NCI-H128 (cell line): ENCODE results near the gene KDM4F.

Source experiments
- DNase-seq: peaks from one replicate; lab custom pipeline; 2025; ENCODE audit not compliant: unreplicated experiment; lab: John Stamatoyannopoulos, UW

Gene KDM4F

DNA sequence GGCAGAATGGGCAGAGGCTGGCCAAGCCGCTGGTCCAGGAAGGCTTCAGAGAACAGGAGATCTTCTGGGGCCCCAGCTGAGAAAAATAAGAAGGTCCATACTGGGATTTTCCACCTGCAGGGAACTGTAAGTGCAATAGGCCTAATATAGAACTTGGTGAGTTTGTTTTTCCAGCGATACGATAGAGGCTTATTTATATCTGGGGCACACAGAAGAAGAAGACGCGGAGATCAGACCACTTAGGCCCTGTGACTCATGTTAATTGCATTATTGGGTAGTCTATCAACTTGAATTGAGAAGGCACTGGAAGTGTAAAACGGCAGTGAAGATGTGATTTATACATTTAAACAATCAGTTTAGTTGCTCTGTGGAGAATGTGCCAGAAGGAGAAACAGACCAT lies 9.8 kb downstream of the KDM4F start:
- DNase-seq: no peak

DNA sequence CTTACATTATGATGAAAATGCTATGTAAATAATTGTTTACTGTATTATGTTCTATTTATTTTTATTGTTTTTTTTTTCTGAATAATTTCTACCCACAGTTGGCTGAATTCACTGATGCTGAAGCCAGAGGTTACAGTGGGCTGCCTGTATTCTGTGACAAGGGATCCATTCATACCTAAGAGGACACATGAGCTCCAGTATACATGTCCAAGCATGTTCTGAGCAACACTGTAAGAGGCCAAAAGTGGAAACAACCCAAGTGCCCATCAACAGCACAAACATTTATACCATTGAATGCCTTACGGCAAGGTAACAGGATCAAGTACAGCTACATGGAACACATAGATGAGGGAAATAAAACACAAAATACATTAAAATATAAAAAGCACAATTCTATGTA lies 16.1 kb downstream of the KDM4F start:
- peak; percentile 12 for DNase-seq

DNA sequence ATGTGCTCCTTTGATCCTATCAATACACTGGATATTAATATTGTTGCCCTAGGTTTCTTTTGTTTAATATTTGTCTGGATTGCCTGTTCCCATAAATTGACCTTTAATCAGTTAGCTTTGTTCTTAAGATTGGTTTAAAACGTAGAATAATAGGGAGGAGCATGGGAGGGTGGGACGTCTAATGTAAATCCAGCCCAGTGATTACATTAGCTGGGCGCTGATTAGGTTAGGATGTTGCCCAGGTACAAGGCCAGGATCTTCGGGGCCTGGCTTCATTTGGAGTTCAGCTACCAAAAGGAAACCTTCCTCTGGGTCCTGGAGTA lies 17.5 kb downstream of the KDM4F start, which contains the start of gene SRSF8:
TSS of gene SRSF8 (plus strand) at position 204 of the 323 bp plus-strand sequence. CDS start 308 bp downstream, outside the sequence.
- no peak for DNase-seq

DNA sequence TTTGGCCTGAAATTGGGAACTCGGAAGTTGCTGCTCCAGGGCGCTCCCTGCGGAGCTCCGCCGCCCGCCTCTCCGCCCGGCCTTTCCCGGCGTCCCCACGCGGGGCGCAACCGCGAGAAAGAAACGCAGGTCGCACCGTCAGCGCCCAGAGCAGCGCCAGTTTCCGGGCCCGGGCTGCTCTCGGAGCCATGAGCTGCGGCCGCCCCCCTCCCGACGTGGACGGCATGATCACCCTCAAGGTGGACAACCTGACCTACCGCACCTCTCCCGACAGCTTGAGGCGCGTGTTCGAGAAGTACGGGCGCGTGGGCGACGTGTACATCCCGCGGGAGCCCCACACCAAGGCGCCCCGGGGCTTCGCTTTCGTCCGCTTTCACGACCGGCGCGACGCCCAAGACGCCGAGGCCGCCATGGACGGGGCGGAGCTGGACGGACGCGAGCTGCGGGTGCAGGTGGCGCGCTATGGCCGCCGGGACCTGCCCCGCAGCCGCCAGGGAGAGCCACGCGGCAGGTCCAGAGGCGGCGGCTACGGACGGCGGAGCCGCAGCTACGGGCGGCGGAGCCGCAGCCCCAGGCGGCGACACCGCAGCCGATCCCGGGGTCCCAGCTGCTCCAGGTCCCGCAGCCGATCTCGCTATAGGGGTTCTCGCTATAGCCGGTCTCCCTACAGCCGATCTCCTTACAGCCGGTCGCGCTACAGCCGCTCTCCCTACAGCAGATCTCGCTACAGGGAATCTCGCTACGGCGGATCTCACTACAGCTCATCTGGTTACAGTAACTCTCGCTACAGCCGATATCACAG lies 18.0 kb downstream of the KDM4F start:
- peak; percentile 61 for DNase-seq

DNA sequence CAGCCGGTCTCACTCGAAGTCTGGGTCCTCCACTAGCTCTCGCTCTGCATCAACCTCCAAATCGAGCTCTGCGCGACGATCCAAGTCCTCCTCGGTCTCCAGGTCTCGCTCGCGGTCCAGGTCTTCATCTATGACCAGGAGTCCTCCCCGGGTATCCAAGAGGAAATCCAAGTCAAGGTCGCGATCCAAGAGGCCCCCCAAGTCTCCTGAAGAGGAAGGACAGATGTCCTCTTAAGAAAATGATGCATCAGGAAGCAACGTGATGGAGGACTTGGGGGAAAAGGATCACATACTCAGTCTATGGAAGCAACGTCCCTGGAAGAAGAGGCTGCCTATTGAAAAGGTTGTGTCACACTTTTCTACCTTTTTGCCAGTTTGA lies 18.6 kb downstream of the KDM4F start:
- DNase-seq: peak; percentile 58

DNA sequence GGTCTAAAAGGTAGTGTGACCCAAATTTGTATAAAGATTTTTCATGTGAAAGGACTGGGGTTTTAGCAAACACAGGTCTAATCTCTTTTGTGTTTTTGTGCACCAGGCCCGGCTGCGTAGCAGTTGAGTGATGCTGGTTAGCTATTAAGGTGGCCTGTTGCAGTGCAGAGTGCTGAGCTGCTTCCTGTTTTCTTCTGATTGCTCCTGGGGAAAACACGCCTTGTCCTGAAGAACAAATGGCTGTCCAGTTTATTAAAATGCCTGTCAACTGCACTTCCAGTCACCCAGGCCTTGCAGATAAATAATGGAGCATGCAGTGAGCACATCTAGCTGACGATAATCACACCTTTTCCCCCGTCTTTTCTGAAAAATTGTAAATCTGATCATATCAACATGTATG lies 19.3 kb downstream of the KDM4F start:
- peak; percentile 55 for DNase-seq

DNA sequence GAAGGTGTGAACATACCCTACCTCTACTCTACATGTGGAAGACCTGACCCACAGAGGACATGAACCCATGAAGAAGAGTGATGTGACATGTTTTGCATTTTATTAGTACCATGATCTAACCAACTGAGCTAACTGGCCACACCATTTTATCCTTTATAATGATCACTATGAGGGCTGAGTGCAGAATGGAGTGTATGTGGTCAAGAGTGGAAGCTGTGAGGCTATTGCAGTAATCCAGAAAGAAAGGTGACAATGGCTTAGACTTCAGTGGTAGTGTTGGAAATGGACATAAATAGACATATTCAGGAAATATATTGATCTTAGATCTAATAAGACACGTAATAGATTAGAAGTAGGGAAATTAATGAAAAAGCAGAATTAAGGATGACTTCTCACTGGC lies 21.2 kb downstream of the KDM4F start:
- no peak for DNase-seq

DNA sequence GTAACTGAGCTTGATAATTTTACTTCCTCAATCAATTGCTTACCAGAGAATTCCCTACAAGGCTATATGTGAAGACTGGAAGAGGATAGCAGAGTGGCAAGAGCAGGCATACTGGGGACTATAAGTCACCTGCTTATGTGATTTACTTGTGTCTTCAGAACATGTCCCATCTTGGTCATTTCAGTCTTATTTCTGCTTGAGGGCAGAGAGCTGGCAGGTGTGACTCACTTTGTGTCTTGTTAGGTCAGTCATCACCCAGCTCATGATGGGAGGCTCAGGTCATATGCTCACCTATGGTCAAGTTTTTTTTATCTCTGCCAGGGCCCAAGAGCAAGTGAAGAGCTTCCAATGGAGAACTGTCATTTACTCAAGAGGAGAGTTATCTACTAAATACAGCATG lies 23.7 kb downstream of the KDM4F start:
- DNase-seq: no peak

DNA sequence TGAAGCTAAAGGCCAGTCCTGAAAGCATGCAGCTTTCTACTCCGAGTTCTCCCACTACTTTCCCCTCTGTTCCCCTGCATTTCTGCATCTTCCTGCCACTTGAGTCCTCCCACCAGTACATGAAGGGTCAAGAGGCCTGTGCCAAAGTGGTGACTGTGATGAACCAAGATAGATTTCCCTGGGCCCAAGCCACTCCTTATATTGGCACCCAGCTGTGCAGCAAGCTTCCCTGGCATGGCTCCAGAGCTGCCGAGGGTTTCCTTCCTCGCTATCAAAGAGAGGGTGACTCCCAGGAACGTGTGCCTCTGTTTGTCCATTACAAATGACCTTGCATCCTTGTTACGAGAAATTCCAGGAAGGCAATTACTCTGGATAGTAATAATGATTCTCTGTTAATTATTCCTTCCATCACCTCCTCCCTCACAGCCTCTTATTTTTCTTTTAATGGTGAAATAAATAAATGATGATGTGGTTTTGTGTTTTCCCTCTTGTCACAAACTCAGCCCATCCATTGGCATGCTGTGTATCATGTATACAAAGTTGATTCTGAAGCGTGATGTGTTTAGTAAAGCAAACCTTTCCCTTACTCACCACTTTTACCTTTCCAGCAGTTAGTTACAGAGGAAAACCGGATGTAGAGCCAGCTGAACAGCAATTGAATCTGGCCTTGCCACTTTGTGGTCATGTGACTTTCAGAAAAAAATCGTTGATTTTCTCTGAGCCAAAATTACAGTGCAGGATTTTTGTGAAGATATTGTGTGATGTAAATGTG lies 25.8 kb downstream of the KDM4F start:
- DNase-seq: no peak

DNA sequence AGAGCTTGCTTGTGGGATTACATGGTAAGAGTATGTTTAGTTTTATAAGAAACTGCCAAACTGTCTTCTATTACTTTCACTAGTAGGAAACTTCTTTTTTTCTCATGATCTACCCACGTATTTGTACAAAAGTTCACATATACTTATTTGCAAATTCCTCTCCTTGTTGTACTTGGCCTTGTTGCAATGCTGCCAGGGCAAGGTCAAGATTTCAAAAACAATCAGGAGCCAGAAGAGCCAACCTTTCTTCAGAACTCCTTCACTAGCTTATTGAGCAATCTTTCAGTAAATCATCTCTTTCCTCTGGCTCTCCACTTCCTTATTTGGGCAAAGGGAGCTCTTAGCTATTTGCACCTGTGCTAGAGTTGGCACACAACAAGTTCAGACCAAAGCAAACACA lies 27.2 kb downstream of the KDM4F start:
- DNase-seq: no peak

DNA sequence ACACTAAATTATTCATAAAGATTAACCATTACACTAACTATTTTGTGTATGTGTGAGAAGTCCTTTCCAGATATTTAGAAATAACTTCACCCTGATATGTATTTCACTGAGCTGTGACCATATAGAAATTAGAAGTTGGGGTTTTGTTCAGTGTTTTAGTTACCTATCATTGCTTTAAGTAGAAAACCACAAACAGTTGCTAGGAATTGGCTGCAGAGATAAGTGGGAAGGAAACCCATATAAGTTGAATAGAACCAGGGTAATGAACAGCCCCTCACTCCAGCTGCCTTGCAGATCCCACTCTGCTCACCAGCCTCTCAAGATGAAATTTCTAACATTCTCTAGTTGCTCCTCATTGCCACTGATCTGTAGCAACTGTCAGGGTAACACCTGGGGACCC lies 27.8 kb downstream of the KDM4F start:
- no peak for DNase-seq

DNA sequence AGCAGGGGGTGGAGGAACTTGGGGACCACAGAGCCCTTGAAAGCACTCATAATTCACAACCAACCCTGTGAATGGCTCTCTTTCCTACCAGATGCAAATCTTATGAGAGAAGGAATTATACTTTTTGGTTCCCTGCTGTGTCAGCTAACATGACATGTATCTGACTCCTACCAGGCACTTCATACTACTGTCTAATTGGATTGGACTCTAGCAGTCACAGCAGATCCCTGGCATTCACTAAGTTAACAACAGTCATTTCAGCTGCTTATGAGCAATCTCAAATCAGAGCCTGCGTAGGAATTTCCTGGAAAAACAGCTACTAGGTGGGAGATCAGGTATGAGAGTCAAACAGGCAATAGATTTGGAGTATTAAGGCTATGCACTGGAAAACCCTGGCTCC lies 29.3 kb downstream of the KDM4F start:
- no peak for DNase-seq

DNA sequence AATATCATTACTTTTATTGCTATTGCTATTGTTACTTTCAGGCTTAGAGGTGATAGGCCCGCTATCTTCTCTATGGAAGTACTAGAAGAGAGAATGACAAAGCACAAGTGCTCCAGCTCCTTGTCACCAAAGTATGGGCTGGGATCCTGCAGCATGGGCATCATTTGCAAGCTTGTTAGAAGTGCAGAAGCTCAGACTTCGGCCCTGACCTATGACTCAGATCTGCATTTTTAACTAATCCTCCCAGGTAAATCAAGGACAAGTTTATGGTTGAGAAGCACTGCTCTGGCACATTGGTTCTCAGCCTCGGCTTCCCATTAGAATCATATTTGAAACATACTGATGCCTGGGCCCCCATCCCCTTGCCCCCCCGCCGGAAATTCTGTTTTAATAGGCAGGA lies 31.8 kb downstream of the KDM4F start:
- DNase-seq: no peak

DNA sequence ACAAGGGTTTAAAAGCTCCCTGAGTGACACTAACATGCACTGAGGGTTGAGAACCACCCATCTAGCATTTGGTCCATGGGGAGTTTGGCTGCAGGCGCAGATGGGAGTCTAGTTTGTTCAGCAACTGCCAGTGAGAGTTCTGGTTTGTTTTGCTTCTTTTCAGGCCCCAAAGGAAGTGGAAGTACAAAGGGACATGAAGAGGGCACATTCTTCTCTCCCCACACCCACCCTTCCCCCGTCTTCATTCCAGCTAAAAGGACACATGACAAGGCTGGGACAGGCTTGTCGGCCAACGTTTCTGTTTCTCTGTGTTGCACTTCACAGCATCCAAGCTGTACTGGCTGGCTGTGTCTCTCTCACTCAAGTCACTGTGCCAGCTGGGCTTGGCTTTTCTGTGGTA lies 32.2 kb downstream of the KDM4F start:
- DNase-seq: no peak

DNA sequence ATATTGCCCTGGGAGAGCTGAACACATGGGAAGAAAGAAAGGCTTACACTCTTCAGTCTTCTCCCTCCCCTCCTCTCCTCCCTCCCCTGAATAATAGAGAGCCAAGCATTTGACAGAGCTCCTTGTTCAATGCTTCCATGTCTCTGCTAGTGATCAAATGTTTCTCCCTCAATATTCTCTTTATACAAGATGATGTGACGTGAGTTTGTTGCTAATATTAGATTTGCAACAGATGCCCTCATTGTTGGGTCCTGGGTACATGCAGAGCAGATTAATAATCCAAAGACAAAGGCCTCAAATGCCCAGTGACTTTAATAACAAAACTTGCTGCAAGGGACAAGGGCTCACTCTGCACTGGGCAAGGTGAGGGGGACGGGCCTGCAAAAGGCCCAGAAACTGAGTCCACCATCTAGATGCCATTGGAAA lies 33.4 kb downstream of the KDM4F start:
- DNase-seq: no peak

DNA sequence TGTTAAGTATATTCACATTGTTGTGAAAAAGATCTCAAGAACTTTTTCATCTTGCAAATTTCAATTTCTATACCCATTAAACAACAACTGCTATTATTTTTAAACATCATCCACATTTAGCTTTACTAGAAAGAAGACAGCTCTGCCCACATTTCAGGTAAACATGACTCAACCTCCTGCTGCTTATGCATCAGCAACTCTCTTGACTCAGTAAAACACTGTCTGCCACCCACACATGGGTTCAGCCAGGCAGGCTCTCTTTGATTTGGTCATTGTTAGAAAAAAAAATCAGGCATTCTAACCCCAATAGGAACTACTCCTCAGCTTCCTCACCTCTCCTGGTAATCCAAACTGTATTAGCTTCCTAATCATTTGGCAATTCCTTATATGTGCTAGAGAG lies 35.3 kb downstream of the KDM4F start:
- DNase-seq: no peak

DNA sequence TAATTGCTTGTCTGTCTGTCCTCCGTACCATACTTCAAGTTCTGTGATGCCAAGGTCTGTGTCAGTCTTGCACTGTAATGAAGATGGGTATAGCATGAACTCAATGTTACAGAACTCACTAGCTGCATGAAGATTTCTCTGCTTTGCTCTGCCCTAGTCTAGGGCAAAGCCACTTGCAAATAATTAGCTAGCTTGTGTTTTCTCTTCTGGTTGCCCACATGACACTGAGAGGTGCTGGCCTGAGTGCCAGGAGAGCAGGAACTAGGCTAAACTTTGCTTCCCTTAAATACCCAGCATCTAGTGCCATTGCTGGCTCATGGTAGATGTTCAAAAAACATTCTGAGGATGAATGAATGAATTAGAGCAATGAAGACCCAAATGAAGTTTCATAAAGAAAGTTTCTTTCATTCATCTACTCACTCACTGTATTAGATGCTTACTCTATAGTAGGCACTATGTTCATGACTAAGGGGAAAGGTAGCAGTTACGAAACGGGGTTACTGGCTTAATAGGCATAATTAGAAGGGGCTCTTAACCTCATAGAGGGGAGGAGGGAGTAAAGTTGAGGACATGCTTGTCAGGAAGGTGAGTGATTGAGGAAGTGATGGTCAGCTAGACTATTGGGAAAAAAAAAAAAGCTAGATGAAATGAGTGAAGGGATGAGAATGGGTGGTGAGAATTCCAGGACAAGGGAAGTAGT lies 36.0 kb downstream of the KDM4F start:
- no peak for DNase-seq

DNA sequence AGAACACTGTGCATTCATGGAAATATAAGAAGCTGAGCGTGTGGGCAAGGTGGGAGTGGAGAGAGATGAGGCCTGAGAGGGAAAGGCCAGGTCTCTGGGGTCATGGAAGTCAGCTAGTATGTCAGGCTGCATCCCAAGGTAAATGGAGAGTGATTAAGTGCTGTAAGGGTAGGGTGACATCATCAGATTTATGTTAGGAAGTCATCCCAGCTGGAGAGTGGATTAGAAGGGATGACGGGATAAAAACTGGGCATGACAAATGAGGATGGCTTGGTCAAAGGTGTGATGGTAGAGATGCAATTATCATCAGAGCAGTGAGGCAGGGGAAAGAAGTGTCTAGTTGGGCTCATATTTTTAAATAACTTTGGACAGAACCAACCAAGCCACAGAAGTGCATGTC lies 36.9 kb downstream of the KDM4F start:
- DNase-seq: no peak

DNA sequence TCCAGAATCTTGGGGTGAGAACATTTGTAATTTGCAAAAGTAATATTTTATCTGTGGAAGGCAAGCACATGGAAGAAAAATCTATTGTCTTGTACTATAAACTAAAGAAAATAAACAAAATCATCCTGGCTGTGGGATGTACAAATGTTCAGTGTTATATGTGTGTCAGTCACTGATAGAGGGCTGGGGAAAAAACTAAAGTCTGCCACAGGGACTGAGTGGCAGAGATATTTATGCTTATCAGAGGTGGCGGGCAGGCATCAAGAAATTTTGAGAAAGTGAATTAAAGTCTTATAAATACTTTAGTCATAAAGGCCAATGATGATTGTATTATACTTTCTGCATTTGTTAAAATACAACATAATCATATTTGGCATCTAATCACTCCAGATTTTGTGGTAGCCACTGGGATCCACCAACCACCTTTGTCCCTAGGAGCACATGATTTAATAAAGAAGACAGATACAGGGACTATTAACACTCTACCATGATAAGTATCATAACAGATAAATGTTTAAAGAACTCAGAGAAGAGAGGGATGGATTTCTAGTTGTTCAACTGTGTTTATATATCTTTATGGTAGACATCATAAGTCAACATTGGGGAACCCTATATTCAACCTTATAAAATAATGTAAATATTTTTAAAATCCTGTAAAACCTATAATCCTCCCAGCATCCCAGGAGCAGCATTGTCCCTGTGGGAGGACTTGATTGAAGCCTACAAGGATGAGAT lies 37.8 kb downstream of the KDM4F start:
- no peak for DNase-seq

DNA sequence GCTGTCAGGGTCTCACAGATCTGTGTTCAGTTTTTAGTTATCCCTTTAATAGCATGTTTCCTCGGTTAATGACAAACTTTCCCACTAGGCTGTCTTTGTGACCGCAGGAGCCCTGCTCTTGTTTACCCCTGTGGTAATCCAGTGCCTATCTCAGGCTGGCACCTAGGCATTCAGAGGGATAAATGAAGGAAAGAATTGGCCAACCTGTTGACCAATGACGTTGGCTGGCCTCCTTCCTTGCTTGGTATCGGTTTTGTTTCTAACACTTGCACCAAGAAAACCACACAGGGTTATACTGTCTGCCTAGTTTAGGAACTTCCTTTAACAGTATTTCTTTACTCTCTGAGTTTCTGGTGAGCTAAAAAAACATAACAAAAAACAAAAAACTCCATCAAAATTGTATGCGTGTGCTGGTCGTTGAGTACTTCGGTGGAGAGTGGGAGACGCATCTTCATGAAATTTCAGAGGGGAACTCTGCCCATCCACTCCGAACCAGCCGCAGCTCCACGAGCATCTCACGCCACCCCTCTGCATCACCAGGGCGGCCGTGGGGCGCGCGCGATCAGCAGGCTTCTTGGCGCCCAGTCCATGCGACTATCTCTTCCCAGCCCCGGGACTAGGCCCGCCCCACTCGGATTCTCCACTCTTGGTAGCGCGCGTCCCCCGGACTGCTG lies 39.9 kb downstream of the KDM4F start:
- no peak for DNase-seq
